GM06990 (cell line): ENCODE results near the gene DNMT3A.

Source experiments
- DNase-seq: peaks from one replicate; pipeline ENCODE4 v3.0.0-alpha.2; 2011; ENCODE audit not compliant: insufficient read length; ENCODE audit errors: extremely low read depth
- H3K27me3 ChIP-seq: replicated peaks from 2 replicates; pipeline ENCODE4 v1.6.0; 2011; ENCODE audit warnings: low read length; ENCODE audit not compliant: control insufficient read depth, insufficient read depth
- H3K36me3 ChIP-seq: 2 replicates; pipeline ENCODE4 v1.5.1; 2011; ENCODE audit warnings: low read length; ENCODE audit not compliant: control insufficient read depth, insufficient read depth
- H3K4me3 ChIP-seq: replicated peaks from 2 replicates; pipeline ENCODE4 v1.5.1; 2011; ENCODE audit warnings: low read depth, mild to moderate bottlenecking, control low read depth, low read length
- TF ChIP-seq, protein P1 (sequence below): IDR thresholded peaks from 2 replicates; pipeline ENCODE4 v1.5.1; 2011; ENCODE audit warnings: low read length, control low read depth, mild to moderate bottlenecking, inconsistent platforms; ENCODE audit not compliant: insufficient read depth, poor library complexity, severe bottlenecking

Gene DNMT3A

DNA sequence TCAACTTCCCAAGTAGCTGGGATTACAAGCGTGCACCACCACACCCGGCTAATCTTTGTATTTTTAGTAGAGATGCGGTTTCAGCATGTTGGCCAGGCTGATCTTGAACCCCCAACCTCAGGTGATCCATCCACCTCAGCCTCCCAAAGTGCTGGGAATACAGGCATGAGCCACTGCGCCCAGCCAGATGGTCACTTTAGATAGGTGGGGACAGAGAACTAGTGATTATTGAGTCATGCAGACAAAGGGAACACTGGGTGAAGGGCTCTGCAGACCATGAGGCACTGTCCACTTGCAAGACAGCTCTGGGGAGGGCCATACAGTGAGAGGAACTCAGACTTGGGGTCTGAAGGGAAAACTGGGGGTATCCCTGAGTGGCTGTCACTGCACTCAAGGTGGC is 114.9 kb downstream of the DNMT3A start:
- no peaks in the 10 kb centered on the region; the same call in none of the 2 replicates for H3K36me3 ChIP-seq
- H3K27me3 ChIP-seq: no peaks in the 10 kb centered on the region
- DNase-seq: no peak
- H3K4me3 ChIP-seq: no peak overlapping the region
- TF ChIP-seq, protein P1, sequence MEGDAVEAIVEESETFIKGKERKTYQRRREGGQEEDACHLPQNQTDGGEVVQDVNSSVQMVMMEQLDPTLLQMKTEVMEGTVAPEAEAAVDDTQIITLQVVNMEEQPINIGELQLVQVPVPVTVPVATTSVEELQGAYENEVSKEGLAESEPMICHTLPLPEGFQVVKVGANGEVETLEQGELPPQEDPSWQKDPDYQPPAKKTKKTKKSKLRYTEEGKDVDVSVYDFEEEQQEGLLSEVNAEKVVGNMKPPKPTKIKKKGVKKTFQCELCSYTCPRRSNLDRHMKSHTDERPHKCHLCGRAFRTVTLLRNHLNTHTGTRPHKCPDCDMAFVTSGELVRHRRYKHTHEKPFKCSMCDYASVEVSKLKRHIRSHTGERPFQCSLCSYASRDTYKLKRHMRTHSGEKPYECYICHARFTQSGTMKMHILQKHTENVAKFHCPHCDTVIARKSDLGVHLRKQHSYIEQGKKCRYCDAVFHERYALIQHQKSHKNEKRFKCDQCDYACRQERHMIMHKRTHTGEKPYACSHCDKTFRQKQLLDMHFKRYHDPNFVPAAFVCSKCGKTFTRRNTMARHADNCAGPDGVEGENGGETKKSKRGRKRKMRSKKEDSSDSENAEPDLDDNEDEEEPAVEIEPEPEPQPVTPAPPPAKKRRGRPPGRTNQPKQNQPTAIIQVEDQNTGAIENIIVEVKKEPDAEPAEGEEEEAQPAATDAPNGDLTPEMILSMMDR: no peak

DNA sequence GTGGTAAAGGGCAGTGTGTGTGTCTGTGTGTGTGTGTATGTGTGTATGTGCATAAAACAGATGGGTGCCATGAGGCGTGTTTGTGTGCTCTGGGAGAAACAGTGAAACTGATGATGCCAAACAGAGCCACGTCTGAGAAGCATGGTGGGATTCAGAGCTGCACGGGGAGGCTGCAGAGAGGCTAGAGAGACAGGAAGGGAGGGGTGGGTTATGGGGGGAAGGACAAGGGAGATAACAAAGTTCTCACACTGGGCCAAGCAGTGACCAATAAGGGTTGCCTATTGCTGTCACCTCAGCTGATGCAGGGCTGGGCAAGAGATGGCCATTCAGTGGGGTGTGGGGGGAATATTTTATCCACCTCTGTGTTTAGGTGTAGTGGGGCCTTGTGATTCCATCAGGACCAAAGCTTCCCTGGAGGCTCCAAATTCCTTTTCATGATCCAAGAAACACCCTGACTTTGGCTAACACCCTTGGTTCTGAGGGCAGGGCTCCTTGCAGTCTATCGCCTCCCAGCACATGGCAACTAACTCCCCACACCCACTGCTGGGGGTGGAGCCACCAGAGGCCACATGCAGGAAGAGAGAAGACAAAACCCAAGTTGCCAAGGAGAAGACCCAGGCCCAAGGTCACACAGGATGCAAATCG is 119.1 kb downstream of the DNMT3A start:
- H3K36me3 ChIP-seq: no peaks in the 10 kb centered on the region
- TF ChIP-seq, protein P1: no peak
- H3K27me3 ChIP-seq: no peaks in the 10 kb centered on the region
- DNase-seq: no peak
- H3K4me3 ChIP-seq: no peak overlapping the region

DNA sequence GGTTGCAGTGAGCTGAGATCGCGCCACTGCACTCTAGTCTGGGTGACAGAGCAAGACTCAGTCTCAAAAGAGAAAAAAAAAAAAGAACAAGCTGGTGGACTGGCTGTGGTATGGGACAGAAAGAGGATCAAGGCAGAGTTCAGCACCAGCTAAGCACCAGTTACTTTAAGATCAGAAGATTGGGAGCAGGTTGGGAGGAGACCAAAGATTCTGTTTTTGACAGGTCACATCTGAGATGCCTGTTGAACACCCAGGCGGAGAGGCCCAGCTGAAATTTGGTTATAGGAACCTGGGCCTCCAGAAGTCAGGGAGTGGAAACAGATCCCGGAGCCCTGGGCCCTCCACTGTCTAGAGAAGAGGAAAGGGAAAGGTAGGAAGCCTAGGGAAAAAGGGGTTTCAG is 120.1 kb downstream of the DNMT3A start:
- H3K27me3 ChIP-seq: no peaks in the 10 kb centered on the region
- no peak overlapping the region for H3K4me3 ChIP-seq
- TF ChIP-seq, protein P1: no peak
- no peaks in the 10 kb centered on the region for H3K36me3 ChIP-seq
- DNase-seq: no peak

DNA sequence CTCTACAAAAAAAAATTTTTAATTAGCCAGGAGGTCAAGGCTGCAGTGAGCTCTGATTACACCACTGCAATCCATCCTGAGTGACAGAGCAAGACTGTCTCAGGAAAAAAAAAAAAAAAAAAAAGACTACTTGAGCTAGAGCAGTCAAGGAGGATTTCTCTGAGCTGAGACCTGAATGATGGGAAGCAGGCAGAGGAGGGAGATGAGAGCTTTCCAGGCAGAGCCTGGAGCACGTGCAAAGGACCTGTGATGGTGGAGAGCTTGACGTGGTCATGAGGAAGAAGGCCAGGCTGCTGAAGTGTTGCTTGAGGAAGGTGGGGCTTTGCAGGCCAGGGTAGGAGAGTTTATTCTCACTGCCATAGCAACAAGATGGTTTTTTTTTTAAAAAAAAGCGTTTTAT is 121.4 kb downstream of the DNMT3A start:
- no peak for DNase-seq
- TF ChIP-seq, protein P1: no peak
- H3K36me3 ChIP-seq: no peaks in the 10 kb centered on the region
- H3K4me3 ChIP-seq: no peak overlapping the region
- no peaks in the 10 kb centered on the region for H3K27me3 ChIP-seq

DNA sequence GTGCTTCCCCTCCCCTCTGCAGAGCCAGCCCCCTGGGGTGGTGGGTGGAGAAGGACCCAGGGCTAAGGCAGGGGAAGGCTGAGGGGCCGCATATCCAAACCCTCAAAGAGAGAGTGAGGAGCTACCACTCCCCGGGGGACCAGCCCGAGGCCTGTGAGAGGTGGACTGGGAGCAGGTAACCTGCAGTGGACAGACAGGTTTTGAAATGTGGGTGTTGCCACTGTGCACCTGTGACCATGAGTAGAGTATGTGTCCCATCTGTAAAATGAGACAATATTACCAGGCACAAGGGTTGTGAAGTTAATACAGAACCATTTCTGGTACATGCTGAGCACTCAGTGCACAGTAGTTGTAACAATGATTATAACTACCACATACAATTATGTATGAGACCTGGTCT is 122.1 kb downstream of the DNMT3A start:
- no peak overlapping the region for H3K4me3 ChIP-seq
- H3K36me3 ChIP-seq: no peaks in the 10 kb centered on the region
- H3K27me3 ChIP-seq: no peaks in the 10 kb centered on the region
- no peak for DNase-seq
- TF ChIP-seq, protein P1: no peak

DNA sequence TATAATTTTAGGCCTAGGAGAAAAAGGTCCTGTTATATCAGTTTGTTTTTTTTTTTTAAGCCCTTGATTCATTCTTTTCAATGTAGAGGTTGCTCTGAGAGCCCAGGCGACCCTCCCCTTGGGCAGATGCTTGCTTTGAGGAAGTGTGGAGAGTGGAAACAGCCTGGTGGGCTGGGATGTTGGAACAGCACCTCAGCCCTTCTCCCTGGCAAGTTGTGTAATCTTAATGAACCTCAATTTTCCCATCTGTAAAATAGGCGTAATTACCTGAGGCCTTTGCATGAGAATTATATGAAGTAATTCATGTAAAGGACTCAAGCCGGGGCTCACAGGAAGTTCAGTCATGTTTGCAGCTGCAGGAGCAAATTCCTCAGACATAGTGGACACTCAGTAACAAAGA is 123.6 kb downstream of the DNMT3A start:
- no peaks in the 10 kb centered on the region for H3K36me3 ChIP-seq
- no peak for DNase-seq

More for the DNA sequence above, 123.6 kb downstream of the DNMT3A start:
- Histone ChIP-seq H3K27me3 (no peaks in the 10 kb centered on the region), H3K4me3 (no peak overlapping the region)
- TF ChIP-seq, protein P1: no peak
